GM12801 (cell line): ENCODE results near the gene KCTD16.

Source experiments
- TF ChIP-seq, protein P1 (sequence below): IDR thresholded peaks from one replicate; pipeline ENCODE4 v1.5.1; 2011; ENCODE audit warnings: control low read depth; ENCODE audit not compliant: insufficient read length; ENCODE audit errors: extremely low read depth

KCTD16 gene

DNA sequence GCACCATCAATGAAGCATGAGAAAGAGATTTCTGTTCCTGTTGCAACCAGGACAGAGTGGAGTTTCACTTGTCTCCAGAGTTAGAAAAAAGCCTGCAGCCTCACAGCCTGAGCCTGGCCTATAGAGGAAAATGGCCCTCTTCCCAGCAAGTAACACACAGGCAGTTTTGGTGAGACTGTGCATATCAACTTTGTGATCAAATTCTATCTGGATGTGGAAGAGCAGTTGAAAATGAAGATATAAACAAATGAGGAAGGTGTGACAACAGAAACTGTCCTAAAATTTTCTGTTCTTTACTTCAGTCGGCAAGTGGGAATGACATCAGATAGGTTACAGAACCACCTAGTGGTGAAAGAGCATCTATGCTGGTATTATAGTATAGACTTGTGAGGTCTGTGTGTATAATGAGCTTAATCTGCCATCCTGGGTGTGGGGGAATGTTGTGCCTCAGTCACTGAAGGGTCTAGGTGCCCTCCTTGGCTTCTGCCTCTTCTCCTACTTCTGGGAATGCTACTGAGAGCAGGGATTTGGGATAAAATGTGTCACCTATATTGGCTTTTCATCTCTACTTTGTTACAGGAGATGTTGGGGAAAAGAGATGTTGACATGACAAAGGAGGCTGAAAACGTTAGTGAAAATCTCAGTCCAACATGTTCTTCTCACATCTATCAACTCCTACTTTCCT, 28.4 kb upstream of the KCTD16 start:
- TF ChIP-seq, protein P1, sequence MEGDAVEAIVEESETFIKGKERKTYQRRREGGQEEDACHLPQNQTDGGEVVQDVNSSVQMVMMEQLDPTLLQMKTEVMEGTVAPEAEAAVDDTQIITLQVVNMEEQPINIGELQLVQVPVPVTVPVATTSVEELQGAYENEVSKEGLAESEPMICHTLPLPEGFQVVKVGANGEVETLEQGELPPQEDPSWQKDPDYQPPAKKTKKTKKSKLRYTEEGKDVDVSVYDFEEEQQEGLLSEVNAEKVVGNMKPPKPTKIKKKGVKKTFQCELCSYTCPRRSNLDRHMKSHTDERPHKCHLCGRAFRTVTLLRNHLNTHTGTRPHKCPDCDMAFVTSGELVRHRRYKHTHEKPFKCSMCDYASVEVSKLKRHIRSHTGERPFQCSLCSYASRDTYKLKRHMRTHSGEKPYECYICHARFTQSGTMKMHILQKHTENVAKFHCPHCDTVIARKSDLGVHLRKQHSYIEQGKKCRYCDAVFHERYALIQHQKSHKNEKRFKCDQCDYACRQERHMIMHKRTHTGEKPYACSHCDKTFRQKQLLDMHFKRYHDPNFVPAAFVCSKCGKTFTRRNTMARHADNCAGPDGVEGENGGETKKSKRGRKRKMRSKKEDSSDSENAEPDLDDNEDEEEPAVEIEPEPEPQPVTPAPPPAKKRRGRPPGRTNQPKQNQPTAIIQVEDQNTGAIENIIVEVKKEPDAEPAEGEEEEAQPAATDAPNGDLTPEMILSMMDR = no peak

DNA sequence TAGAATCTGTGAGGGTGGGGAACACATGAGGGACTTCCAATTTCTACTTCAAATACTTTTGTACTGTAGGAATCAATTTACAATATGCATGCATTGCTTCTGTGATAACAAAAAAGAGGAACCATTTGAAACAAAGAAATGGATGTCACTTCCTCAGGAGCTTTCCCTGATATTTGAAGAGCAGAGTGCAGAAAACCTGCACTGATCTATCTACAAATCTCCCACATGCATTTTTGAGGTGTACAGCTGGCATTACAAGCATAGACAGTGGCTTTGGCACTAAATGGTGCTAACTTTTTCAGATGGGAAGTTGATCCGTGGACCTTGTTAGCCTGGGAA, 27.9 kb upstream of the KCTD16 start:
- TF ChIP-seq, protein P1 = no peak

DNA sequence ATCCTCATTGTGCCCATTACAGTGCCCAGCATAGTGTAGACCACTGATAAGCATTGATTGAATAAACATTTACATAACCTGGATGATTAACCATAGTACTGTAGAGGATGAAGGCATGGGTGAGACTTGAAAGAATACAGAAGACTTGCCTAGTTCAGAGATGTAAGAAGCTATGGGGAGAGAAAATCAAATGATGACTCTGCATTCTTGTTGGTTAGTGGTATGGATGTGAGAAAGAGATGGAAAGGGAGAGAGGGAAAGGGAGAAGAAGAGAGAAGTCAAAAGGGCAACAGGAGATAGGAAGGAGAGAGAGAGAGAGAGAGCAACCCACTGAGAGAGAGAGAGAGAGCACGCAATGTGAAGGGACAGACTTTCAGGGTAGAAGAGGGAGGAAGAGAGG, 27.0 kb upstream of the KCTD16 start:
- TF ChIP-seq, protein P1 = no peak

DNA sequence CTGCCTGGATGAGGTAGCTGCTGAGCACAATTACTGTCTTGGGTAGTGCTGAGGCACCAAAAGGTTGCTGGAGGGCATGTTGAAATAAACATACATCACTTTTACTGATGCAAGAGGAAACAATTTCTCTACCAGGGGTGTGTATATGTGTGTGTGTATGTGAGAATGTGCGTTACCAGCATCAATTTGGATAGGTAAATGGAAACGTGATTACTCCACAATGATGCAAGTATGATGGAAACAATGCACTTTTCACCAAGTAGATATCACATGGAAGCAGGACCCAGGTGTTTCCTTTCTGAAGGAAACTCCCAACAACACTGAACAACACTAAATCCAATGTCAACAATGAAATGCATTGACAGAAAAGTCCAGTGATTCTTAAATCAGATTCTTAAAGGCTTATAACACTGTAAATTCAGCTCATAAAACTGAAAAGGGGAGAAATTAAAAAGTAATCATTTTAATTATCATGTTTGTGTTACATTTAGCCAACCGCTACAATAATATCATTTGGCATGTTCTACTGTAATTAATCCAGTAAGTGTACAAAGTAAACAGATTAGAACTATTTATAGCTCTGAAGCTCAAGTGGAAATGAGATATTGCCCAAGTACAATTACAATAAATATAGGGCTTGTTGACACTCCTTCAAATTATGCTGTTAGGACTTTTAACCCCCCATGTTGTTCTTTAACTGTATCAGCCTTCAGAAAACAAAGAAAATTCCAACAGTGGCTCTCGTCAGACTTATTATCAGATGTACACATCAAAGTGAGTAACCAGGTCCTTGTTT, 25.5 kb upstream of the KCTD16 start:
- TF ChIP-seq, protein P1 = no peak

DNA sequence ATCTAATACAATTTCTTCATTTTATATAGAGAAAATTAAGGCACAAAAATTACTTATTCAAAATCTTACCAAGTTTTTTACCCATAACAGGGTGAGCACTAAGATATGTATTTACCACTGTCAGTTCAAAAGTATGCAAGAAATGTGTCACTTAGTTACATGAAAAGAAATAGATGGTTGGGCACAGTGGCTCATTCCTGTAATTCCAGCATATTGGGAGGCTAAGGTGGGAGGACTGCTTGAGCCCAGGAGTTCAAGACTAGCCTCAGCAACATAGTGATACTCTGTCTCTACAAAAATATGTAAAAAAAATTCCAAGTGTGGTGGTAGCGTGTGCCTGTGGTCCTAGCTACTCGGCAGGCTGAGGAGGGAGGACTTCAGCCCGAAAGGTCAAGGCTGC, 19.6 kb upstream of the KCTD16 start:
- TF ChIP-seq, protein P1 = no peak

DNA sequence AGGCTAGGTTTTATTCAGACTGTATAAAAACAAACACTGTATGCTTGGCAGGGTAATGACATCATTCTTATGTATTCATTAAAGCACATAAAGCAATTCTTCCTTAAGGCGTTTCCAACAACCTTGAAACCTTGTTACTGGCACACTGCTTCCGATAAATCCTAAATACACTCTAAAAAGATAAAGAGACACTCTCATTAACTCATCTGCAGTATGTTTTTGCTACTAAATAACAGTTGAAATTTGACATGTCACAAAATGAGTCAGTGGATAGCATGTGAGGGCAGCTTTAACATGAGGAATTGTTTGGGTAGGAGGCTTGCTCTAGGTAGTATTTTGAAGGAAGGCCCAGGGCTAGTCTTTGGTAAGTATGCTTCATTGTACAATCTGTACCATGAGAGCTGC, 13.9 kb upstream of the KCTD16 start:
- TF ChIP-seq, protein P1 = no peak

DNA sequence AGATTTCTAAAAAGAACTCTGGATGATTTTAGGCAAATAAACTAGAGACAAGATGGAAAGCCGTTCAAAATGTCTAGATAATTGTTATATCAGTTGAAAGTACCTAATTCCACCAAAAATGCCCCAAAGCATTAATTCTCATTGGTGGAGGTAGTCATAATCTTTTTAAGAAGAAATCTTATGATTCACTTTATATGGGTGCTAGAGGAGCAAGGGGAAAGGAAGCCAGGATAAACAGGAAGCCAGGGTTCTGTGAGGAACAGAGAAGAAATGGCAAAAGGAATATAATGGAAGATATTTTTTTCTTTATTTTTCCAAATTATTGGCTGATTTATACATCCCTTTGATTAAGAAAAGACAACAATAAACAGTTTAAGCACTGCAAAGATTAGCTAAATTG, 8.0 kb upstream of the KCTD16 start:
- TF ChIP-seq, protein P1 = no peak
